NK-92 (cell line): ENCODE measurements around the gene AHI1.
"Not testable (repeated sequence)": the region's sequence is repeated elsewhere in the genome, so short reads cannot be mapped to it uniquely, and the experiment has no call there.

Source experiments
- DNase-seq: peaks from one replicate; lab custom pipeline; 2025; ENCODE audit not compliant: unreplicated experiment; lab: John Stamatoyannopoulos, UW

AHI1 gene

GRCh38 chr6:135506270-135506997 is 8.9 kb upstream of the AHI1 start:
- no peak for DNase-seq

- no peak for DNase-seq
Measured at GRCh38 chr6:135505648-135506047, 8.1 kb upstream of the AHI1 start.

- no peak for DNase-seq
Measured at GRCh38 chr6:135505222-135505621, 7.7 kb upstream of the AHI1 start.

- DNase-seq: no peak
Measured at GRCh38 chr6:135504734-135505133, 7.2 kb upstream of the AHI1 start.

GRCh38 chr6:135503703-135504475 is 6.3 kb upstream of the AHI1 start:
- no peak for DNase-seq

- DNase-seq: no peak
Measured at GRCh38 chr6:135499441-135500340, 2.2 kb upstream of the AHI1 start.

GRCh38 chr6:135498185-135498841 is 773 bp upstream of the AHI1 start:
- DNase-seq: no peak

- no peak for DNase-seq
Measured at GRCh38 chr6:135496800-135497411, 634 bp downstream of the AHI1 start.

GRCh38 chr6:135493218-135493961 is 4.2 kb downstream of the AHI1 start:
- no peak for DNase-seq

- DNase-seq: no peak
Measured at GRCh38 chr6:135490381-135490780, 7.2 kb downstream of the AHI1 start.

GRCh38 chr6:135488023-135488422 is 9.5 kb downstream of the AHI1 start:
- no peak for DNase-seq

GRCh38 chr6:135483903-135484302 is 13.6 kb downstream of the AHI1 start:
- not testable (repeated sequence) for DNase-seq

GRCh38 chr6:135481783-135482369 is 15.7 kb downstream of the AHI1 start:
- DNase-seq: no peak

- DNase-seq: no peak
Measured at GRCh38 chr6:135479601-135480000, 17.9 kb downstream of the AHI1 start.

- DNase-seq: no peak
Measured at GRCh38 chr6:135478626-135479025, 18.9 kb downstream of the AHI1 start.

- no peak for DNase-seq
Measured at GRCh38 chr6:135475292-135475886, 22.2 kb downstream of the AHI1 start.

GRCh38 chr6:135474362-135474761 is 23.2 kb downstream of the AHI1 start:
- no peak for DNase-seq

GRCh38 chr6:135465903-135466302 is 31.6 kb downstream of the AHI1 start:
- DNase-seq: no peak

GRCh38 chr6:135465307-135465706 is 32.2 kb downstream of the AHI1 start:
- DNase-seq: no peak
